WTC11 (cell line): ENCODE measurements around the gene ACTL6A. TPM values are rescaled to one million over a fixed set of nuclear protein-coding genes. Genes with fewer than 3 reads are reported as not detected.

Source experiments
- ATAC-seq: fragments of 200-7000 bp; cut with Tn5 transposase; 2 replicates; pipeline ENCODE4 v1.10.0; 2021; ENCODE audit warnings: mild to moderate bottlenecking, moderate library complexity
- CTCF ChIA-PET: fragments of 300-600 bp; sonication (Branson Sonifier 250); formaldehyde crosslinking; loops from one replicate; lab custom pipeline; 2021; ENCODE audit warnings: antibody characterized with exemption; lab: Charles Lee
- POLR2A ChIA-PET: fragments of 350-600 bp; sonication (Branson Sonifier 250); formaldehyde crosslinking; loops from one replicate; lab custom pipeline; 2021; ENCODE audit warnings: antibody characterized with exemption; lab: Charles Lee
- DNase-seq: peaks from one replicate; pipeline ENCODE4 v3.0.0; 2021; ENCODE audit warnings: low spot score
- H3K27ac Mint-ChIP-seq: 2 replicates; pipeline ENCODE4 v1.8.0; 2021; ENCODE audit warnings: mixed read lengths
- H3K27me3 Mint-ChIP-seq: 2 replicates; pipeline ENCODE4 v1.8.0; 2021; ENCODE audit warnings: low read depth, mild to moderate bottlenecking, moderate library complexity, mixed read lengths
- H3K36me3 Mint-ChIP-seq: 2 replicates; pipeline ENCODE4 v1.8.0; 2021; ENCODE audit warnings: mixed read lengths
- H3K4me1 Mint-ChIP-seq: 2 replicates; pipeline ENCODE4 v1.8.0; 2022; ENCODE audit warnings: mixed read lengths
- H3K4me3 Mint-ChIP-seq: 2 replicates; pipeline ENCODE4 v1.8.0; 2021; ENCODE audit warnings: mild to moderate bottlenecking, moderate library complexity, mixed read lengths
- H3K9me3 Mint-ChIP-seq: 2 replicates; pipeline ENCODE4 v1.8.0; 2021; ENCODE audit warnings: mixed read lengths
- ARID4B ChIP-seq: sonication (generic); formaldehyde crosslinking; IDR thresholded peaks from 2 replicates; pipeline ENCODE4 v1.8.0; 2023; ENCODE audit warnings: missing genetic modification reagents, mild to moderate bottlenecking, borderline replicate concordance
- FOXJ3 ChIP-seq: sonication (generic); formaldehyde crosslinking; IDR thresholded peaks from 2 replicates; pipeline ENCODE4 v1.9.0; 2021; ENCODE audit warnings: missing genetic modification reagents, mild to moderate bottlenecking, borderline replicate concordance
- FOXP4 ChIP-seq: sonication (generic); formaldehyde crosslinking; IDR thresholded peaks from 2 replicates; pipeline ENCODE4 v1.8.0; 2022; ENCODE audit warnings: mild to moderate bottlenecking, missing genetic modification reagents
- GRHL2 ChIP-seq: fragments of 250-450 bp; sonication (Bioruptor Pico); IDR thresholded peaks from 2 replicates; pipeline ENCODE4 v1.8.0; 2022; ENCODE audit warnings: mild to moderate bottlenecking, moderate library complexity; ENCODE audit not compliant: insufficient replicate concordance, severe bottlenecking
- MLX ChIP-seq: sonication (generic); formaldehyde crosslinking; IDR thresholded peaks from 2 replicates; pipeline ENCODE4 v1.8.1; 2023; ENCODE audit warnings: mild to moderate bottlenecking, missing genetic modification reagents, moderate library complexity
- NFATC4 ChIP-seq: fragments of 250-450 bp; sonication (Bioruptor Pico); IDR thresholded peaks from 2 replicates; pipeline ENCODE4 v1.9.0; 2021; ENCODE audit warnings: mild to moderate bottlenecking
- NFYB ChIP-seq: sonication (generic); formaldehyde crosslinking; conservative IDR thresholded peaks from 2 replicates; pipeline ENCODE4 v1.8.0; 2022; ENCODE audit warnings: low read depth, missing genetic modification reagents
- NR2C2 ChIP-seq: sonication (generic); formaldehyde crosslinking; IDR thresholded peaks from 2 replicates; pipeline ENCODE4 v1.8.0; 2022; ENCODE audit warnings: mild to moderate bottlenecking, missing genetic modification reagents
- PRDM15 ChIP-seq: sonication (generic); formaldehyde crosslinking; IDR thresholded peaks from 2 replicates; pipeline ENCODE4 v1.8.0; 2022; ENCODE audit warnings: missing genetic modification reagents
- RORB ChIP-seq: fragments of 250-450 bp; sonication (Bioruptor Pico); IDR thresholded peaks from 2 replicates; pipeline ENCODE4 v1.9.0; 2021; ENCODE audit warnings: mild to moderate bottlenecking
- SOX15 ChIP-seq: fragments of 250-450 bp; sonication (Bioruptor Pico); IDR thresholded peaks from 2 replicates; pipeline ENCODE4 v1.9.0; 2021; ENCODE audit warnings: mild to moderate bottlenecking
- TEAD4 ChIP-seq: sonication (generic); formaldehyde crosslinking; IDR thresholded peaks from 2 replicates; pipeline ENCODE4 v1.8.0; 2022; ENCODE audit warnings: mild to moderate bottlenecking, missing genetic modification reagents
- USF2 ChIP-seq: sonication (generic); formaldehyde crosslinking; IDR thresholded peaks from 2 replicates; pipeline ENCODE4 v1.8.1; 2023; ENCODE audit warnings: mild to moderate bottlenecking, missing genetic modification reagents, moderate library complexity
- ZNF671 ChIP-seq: fragments of 250-450 bp; sonication (Bioruptor Pico); IDR thresholded peaks from 2 replicates; pipeline ENCODE4 v1.8.0; 2021; ENCODE audit warnings: mild to moderate bottlenecking
- total RNA-seq: library from RNA; stranded (reverse); gene quantifications from 3 replicates; pipeline ENCODE4 v1.2.3, GENCODE V29; 2021
- TF ChIP-seq, protein P1 (sequence below): sonication (generic); formaldehyde crosslinking; IDR thresholded peaks from 2 replicates; pipeline ENCODE4 v1.8.1; 2023; ENCODE audit warnings: mild to moderate bottlenecking, moderate library complexity, missing genetic modification reagents
- TF ChIP-seq, protein P2 (sequence below): sonication (generic); formaldehyde crosslinking; IDR thresholded peaks from 2 replicates; pipeline ENCODE4 v1.8.0; 2022; ENCODE audit warnings: mild to moderate bottlenecking, missing genetic modification reagents
- TF ChIP-seq, protein P3 (sequence below): sonication (generic); formaldehyde crosslinking; IDR thresholded peaks from 2 replicates; pipeline ENCODE4 v1.8.1; 2022; ENCODE audit warnings: mild to moderate bottlenecking, missing genetic modification reagents, moderate library complexity, borderline replicate concordance
- TF ChIP-seq, protein P4 (sequence below): sonication (generic); formaldehyde crosslinking; IDR thresholded peaks from 2 replicates; pipeline ENCODE4 v1.8.1; 2022; ENCODE audit warnings: mild to moderate bottlenecking, moderate library complexity, missing genetic modification reagents

The ACTL6A gene
- total RNA-seq, 1 experiment from 2014 or later = 82.9 TPM

- ChIA-PET CTCF (interaction anchor here (0.9 kb wide), 1 partner anchor 59 kb away, joined by 4 read pairs; no protein-coding TSS in a partner anchor), POLR2A (interaction anchor here (0.8 kb wide), 1 partner anchor 14 kb away, joined by 3 read pairs; the partner anchor contains the start of genes MRPL47 and NDUFB5)
- Mint-ChIP-seq H3K27ac (no peak overlapping the region), H3K27me3 (no peaks in the 10 kb centered on the region), H3K4me3 (no peak overlapping the region), H3K4me1 (no peaks in the 10 kb centered on the region)
- ATAC-seq (no peak), DNase-seq (no peak)
- TF ChIP-seq USF2 (no peak), RORB (no peak), NR2C2 (CRISPR knock-in tag) (no peak), PRDM15 (no peak), FOXJ3 (CRISPR knock-in tag) (no peak), FOXP4 (CRISPR knock-in tag) (no peak), ARID4B (CRISPR knock-in tag) (no peak), SOX15 (CRISPR knock-in tag) (no peak)
- TF ChIP-seq, protein P1, sequence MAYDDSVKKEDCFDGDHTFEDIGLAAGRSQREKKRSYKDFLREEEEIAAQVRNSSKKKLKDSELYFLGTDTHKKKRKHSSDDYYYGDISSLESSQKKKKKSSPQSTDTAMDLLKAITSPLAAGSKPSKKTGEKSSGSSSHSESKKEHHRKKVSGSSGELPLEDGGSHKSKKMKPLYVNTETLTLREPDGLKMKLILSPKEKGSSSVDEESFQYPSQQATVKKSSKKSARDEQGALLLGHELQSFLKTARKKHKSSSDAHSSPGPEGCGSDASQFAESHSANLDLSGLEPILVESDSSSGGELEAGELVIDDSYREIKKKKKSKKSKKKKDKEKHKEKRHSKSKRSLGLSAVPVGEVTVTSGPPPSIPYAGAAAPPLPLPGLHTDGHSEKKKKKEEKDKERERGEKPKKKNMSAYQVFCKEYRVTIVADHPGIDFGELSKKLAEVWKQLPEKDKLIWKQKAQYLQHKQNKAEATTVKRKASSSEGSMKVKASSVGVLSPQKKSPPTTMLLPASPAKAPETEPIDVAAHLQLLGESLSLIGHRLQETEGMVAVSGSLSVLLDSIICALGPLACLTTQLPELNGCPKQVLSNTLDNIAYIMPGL = no peak
- TF ChIP-seq, all 79 proteins: peak for 0
- no peaks in the 10 kb centered on the region for H3K9me3 Mint-ChIP-seq
- peaks cover 61% of the 10 kb centered on the region for H3K36me3 Mint-ChIP-seq
Observed at GRCh38 chr3:179590669-179591068, 27.9 kb downstream of the ACTL6A start.

- ATAC-seq (no peak), DNase-seq (no peak)
- Mint-ChIP-seq H3K9me3 (no peaks in the 10 kb centered on the region), H3K36me3 (peaks cover 63% of the 10 kb centered on the region), H3K4me1 (no peaks in the 10 kb centered on the region), H3K4me3 (no peak overlapping the region), H3K27ac (no peak overlapping the region), H3K27me3 (no peaks in the 10 kb centered on the region)
- CTCF ChIA-PET = interaction anchor here (0.9 kb wide), 1 partner anchor 58 kb away, joined by 4 read pairs; no protein-coding TSS in a partner anchor
- POLR2A ChIA-PET = interaction anchor here (0.8 kb wide), 1 partner anchor 13 kb away, joined by 3 read pairs; the partner anchor contains the start of genes MRPL47 and NDUFB5
- TF ChIP-seq NFYB (no peak), NFATC4 (no peak), MLX (CRISPR knock-in tag) (no peak), ZNF671 (CRISPR knock-in tag) (no peak), TEAD4 (CRISPR knock-in tag) (no peak), GRHL2 (CRISPR knock-in tag) (no peak)
- TF ChIP-seq, protein P2, sequence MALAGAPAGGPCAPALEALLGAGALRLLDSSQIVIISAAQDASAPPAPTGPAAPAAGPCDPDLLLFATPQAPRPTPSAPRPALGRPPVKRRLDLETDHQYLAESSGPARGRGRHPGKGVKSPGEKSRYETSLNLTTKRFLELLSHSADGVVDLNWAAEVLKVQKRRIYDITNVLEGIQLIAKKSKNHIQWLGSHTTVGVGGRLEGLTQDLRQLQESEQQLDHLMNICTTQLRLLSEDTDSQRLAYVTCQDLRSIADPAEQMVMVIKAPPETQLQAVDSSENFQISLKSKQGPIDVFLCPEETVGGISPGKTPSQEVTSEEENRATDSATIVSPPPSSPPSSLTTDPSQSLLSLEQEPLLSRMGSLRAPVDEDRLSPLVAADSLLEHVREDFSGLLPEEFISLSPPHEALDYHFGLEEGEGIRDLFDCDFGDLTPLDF (CRISPR knock-in tag) = no peak
- TF ChIP-seq, protein P3, sequence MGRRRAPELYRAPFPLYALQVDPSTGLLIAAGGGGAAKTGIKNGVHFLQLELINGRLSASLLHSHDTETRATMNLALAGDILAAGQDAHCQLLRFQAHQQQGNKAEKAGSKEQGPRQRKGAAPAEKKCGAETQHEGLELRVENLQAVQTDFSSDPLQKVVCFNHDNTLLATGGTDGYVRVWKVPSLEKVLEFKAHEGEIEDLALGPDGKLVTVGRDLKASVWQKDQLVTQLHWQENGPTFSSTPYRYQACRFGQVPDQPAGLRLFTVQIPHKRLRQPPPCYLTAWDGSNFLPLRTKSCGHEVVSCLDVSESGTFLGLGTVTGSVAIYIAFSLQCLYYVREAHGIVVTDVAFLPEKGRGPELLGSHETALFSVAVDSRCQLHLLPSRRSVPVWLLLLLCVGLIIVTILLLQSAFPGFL (CRISPR knock-in tag) = no peak
- TF ChIP-seq, protein P4, sequence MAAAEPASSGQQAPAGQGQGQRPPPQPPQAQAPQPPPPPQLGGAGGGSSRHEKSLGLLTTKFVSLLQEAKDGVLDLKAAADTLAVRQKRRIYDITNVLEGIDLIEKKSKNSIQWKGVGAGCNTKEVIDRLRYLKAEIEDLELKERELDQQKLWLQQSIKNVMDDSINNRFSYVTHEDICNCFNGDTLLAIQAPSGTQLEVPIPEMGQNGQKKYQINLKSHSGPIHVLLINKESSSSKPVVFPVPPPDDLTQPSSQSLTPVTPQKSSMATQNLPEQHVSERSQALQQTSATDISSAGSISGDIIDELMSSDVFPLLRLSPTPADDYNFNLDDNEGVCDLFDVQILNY (CRISPR knock-in tag) = no peak
Observed at GRCh38 chr3:179591313-179591712, 28.6 kb downstream of the ACTL6A start.
